ENCODE measurements around the gene WFIKKN1. TPM values are rescaled to one million over a fixed set of nuclear protein-coding genes. Genes with fewer than 3 reads are reported as not detected.

The WFIKKN1 gene
- total RNA-seq, 1 experiment from 2014 or later = 0.11 TPM

- no peaks in the 10 kb centered on the region for H4K20me1 ChIP-seq (ENCODE audit: low read length)
- POLR2A ChIA-PET (ENCODE audit: unreplicated experiment) = no interaction called here
Observed at GRCh38 chr16:603933-604332, 26.9 kb upstream of the WFIKKN1 start.

DNA sequence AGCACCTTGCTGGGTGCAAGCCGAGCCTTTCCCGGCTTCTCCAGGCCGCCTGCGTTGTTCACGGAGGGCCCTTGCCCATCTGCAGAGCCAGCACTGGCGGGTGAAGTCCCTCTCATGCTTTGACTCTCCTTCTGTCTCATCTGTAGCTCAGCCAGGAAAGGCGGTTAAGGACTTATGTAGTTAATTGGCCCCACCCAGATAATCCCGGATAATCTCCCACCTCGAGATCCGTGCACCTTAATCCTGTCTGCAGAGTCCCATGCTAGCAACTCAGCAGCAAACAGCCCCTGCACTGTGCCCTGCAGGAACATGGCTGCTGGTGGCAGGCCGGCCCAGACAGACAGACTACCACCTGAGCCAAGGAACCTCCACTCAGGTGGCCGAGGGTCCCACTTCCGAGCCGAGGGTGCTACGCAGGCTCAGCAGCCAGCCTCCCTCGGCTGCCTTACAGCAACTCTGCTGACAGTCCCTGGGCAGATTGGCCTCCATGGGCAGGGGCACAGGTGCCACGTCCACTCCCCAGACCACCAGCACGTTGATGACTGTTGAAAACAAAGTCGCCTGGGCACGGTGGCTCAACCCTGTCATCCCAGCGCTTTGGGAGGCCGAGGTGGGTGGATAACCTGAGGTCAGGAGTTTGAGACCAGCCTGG is 24.0 kb upstream of the WFIKKN1 start:
- no peaks in the 10 kb centered on the region for H3K36me3 ChIP-seq (ENCODE audit: low read depth, low read length)
- no peak for TF ChIP-seq EZH2 (IDR thresholded peaks at IDR 0.05; ENCODE audit: low read length, unreplicated experiment)
- TF ChIP-seq EZH2phosphoT487 (IDR thresholded peaks at IDR 0.05; ENCODE audit: borderline replicate concordance, low read length) = no peak
- TF ChIP-seq, protein P1, sequence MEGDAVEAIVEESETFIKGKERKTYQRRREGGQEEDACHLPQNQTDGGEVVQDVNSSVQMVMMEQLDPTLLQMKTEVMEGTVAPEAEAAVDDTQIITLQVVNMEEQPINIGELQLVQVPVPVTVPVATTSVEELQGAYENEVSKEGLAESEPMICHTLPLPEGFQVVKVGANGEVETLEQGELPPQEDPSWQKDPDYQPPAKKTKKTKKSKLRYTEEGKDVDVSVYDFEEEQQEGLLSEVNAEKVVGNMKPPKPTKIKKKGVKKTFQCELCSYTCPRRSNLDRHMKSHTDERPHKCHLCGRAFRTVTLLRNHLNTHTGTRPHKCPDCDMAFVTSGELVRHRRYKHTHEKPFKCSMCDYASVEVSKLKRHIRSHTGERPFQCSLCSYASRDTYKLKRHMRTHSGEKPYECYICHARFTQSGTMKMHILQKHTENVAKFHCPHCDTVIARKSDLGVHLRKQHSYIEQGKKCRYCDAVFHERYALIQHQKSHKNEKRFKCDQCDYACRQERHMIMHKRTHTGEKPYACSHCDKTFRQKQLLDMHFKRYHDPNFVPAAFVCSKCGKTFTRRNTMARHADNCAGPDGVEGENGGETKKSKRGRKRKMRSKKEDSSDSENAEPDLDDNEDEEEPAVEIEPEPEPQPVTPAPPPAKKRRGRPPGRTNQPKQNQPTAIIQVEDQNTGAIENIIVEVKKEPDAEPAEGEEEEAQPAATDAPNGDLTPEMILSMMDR (conservative IDR thresholded peaks at IDR 0.05; ENCODE audit: low read depth, low read length) = no peak
- no peaks in the 10 kb centered on the region for H3K9me3 ChIP-seq (ENCODE audit: low read length)
- ChIA-PET CTCF (no interaction called here), POLR2A (ENCODE audit: unreplicated experiment) (no interaction called here)
- H3K9ac ChIP-seq (ENCODE audit: low read length) = no peak overlapping the region
- intact Hi-C loops (cut with micrococcal nuclease) = no loop called here
- no peak overlapping the region for H2AFZ ChIP-seq (ENCODE audit: low read length)
- no TSS peak for BruUV-seq (replicated peaks)
- no peak overlapping the region for H3K27ac ChIP-seq (ENCODE audit: low read length)
- no peaks in the 10 kb centered on the region for H3F3A ChIP-seq (ENCODE audit: low read length, unreplicated experiment)
- no peak overlapping the region for H3K4me2 ChIP-seq (ENCODE audit: low read length)
- no peaks in the 10 kb centered on the region for H3K27me3 ChIP-seq (ENCODE audit: low read length)
- peaks cover 15% of the 10 kb centered on the region; the same call in 1 of the 2 replicates for H3K79me2 ChIP-seq (ENCODE audit: low read length)
- no peaks in the 10 kb centered on the region for H3K4me1 ChIP-seq (ENCODE audit: insufficient read depth, low read length)
- H3K4me3 ChIP-seq (ENCODE audit: low read length) = no peak overlapping the region
- no peaks in the 10 kb centered on the region for H3K9me2 ChIP-seq (replicated peaks; ENCODE audit: low read length)
- DNase-seq (no peak), ATAC-seq (no peak)
- no peaks in the 10 kb centered on the region for H4K20me1 ChIP-seq (ENCODE audit: low read length)

More at GRCh38 chr16:603933-604332, 26.9 kb upstream of the WFIKKN1 start:
- CTCF ChIA-PET = no interaction called here
- H3K9ac ChIP-seq (ENCODE audit: low read length) = no peak overlapping the region
- H2AFZ ChIP-seq (ENCODE audit: low read length) = no peak overlapping the region
- H3K4me2 ChIP-seq (ENCODE audit: low read length) = no peak overlapping the region
- intact Hi-C loops (cut with micrococcal nuclease) = no loop called here
- no peak overlapping the region for H3K27ac ChIP-seq (ENCODE audit: low read length)
- H3K27me3 ChIP-seq (ENCODE audit: low read length) = no peaks in the 10 kb centered on the region
- H3F3A ChIP-seq (ENCODE audit: low read length, unreplicated experiment) = no peaks in the 10 kb centered on the region
- no TSS peak for BruUV-seq (replicated peaks)
- H3K79me2 ChIP-seq (ENCODE audit: low read length) = peaks cover 15% of the 10 kb centered on the region; the same call in 1 of the 2 replicates
- no peaks in the 10 kb centered on the region for H3K36me3 ChIP-seq (ENCODE audit: low read depth, low read length)
- TF ChIP-seq, protein P1 (conservative IDR thresholded peaks at IDR 0.05; ENCODE audit: low read depth, low read length) = no peak
- TF ChIP-seq EZH2phosphoT487 (IDR thresholded peaks at IDR 0.05; ENCODE audit: borderline replicate concordance, low read length) (no peak), EZH2 (IDR thresholded peaks at IDR 0.05; ENCODE audit: low read length, unreplicated experiment) (no peak)
- H3K4me1 ChIP-seq (ENCODE audit: insufficient read depth, low read length) = no peaks in the 10 kb centered on the region
- H3K4me3 ChIP-seq (ENCODE audit: low read length) = no peak overlapping the region
- no peaks in the 10 kb centered on the region for H3K9me3 ChIP-seq (ENCODE audit: low read length)
- DNase-seq (no peak), ATAC-seq (no peak)
- H3K9me2 ChIP-seq (replicated peaks; ENCODE audit: low read length) = no peaks in the 10 kb centered on the region

DNA sequence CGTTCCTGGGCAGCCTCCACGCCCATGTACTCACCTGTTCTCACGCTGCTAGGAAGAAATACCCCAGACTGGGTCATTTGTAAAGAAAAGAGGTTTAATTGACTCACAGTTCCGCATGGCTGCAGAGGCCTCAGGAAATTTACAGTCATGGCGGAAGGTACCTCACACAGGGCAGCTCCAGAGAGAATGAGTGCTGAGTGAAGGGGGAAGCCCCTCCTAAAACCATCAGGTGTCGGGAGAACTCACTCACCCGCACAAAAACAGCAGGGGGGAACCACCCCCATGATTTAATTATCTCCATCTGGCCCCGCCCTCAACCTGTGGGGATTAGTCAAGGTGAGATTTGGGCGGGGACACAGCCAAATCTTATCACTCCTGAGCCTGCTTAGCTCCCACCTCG is 22.8 kb upstream of the WFIKKN1 start:
- H3K36me3 ChIP-seq (ENCODE audit: low read depth, low read length) = no peaks in the 10 kb centered on the region
- no peaks in the 10 kb centered on the region for H3K27me3 ChIP-seq (ENCODE audit: low read length)
- DNase-seq (no peak), ATAC-seq (no peak)
- intact Hi-C loops (cut with micrococcal nuclease) = no loop called here
- ChIA-PET POLR2A (ENCODE audit: unreplicated experiment) (no interaction called here), CTCF (no interaction called here)
- no peaks in the 10 kb centered on the region for H3K4me1 ChIP-seq (ENCODE audit: insufficient read depth, low read length)
- no peak overlapping the region for H3K27ac ChIP-seq (ENCODE audit: low read length)
- H3K4me2 ChIP-seq (ENCODE audit: low read length) = no peak overlapping the region
- no peak overlapping the region for H2AFZ ChIP-seq (ENCODE audit: low read length)
- no peak overlapping the region for H3K4me3 ChIP-seq (ENCODE audit: low read length)
- TF ChIP-seq EZH2phosphoT487 (IDR thresholded peaks at IDR 0.05; ENCODE audit: borderline replicate concordance, low read length) (no peak), EZH2 (IDR thresholded peaks at IDR 0.05; ENCODE audit: low read length, unreplicated experiment) (no peak)
- TF ChIP-seq, protein P1 (conservative IDR thresholded peaks at IDR 0.05; ENCODE audit: low read depth, low read length) = no peak
- H3F3A ChIP-seq (ENCODE audit: low read length, unreplicated experiment) = no peaks in the 10 kb centered on the region
- no peaks in the 10 kb centered on the region for H4K20me1 ChIP-seq (ENCODE audit: low read length)
- H3K9me3 ChIP-seq (ENCODE audit: low read length) = no peaks in the 10 kb centered on the region
- H3K9me2 ChIP-seq (replicated peaks; ENCODE audit: low read length) = no peaks in the 10 kb centered on the region
- H3K79me2 ChIP-seq (ENCODE audit: low read length) = peaks cover 15% of the 10 kb centered on the region; the same call in 1 of the 2 replicates
- H3K9ac ChIP-seq (ENCODE audit: low read length) = no peak overlapping the region
- BruUV-seq (replicated peaks) = no TSS peak
